Right lobe of liver (tissue), 6 donors: ENCODE measurements around the gene HMGB2. TPM values are rescaled to one million over a fixed set of nuclear protein-coding genes. Genes with fewer than 3 reads are reported as not detected.

ENCODE experiments used
- ATAC-seq, 4 donors: fragments of 200-7000 bp; cut with Tn5 transposase; one replicate each; pipeline ENCODE4 v1.9.1; 2020; ENCODE audit warnings: mild to moderate bottlenecking in 4 of 4, moderate library complexity in 4 of 4
- DNase-seq, 3 donors: peaks; one replicate each; pipeline ENCODE4 v3.0.0-alpha.2; 2020
- H3K27ac ChIP-seq, 3 donors: fragments of 200-600 bp; one replicate each; pipeline ENCODE4 v1.8.0; 2022
- H3K27me3 ChIP-seq, 2 donors: fragments of 200-600 bp; one replicate each; pipeline ENCODE4 v1.8.0; 2022
- H3K36me3 ChIP-seq, 4 donors: fragments of 200-600 bp; sonication (generic) in 1 of 4; one replicate each; pipeline versions ENCODE4 v1.5.1 to v1.8.0; 2017 to 2022; ENCODE audit warnings: control low read depth in 1 of 4
- H3K4me1 ChIP-seq, 4 donors: fragments of 200-600 bp; sonication (generic) in 1 of 4; one replicate each; pipeline versions ENCODE4 v1.5.1 to v1.8.0; 2017 to 2022; ENCODE audit warnings: control low read depth in 1 of 4
- H3K4me3 ChIP-seq, 3 donors: fragments of 200-600 bp; one replicate each; pipeline ENCODE4 v1.8.0; 2022
- H3K9me3 ChIP-seq, 4 donors: fragments of 200-600 bp; sonication (generic) in 1 of 4; one replicate each; pipeline versions ENCODE4 v1.5.1 to v1.8.0; 2017 to 2022; ENCODE audit warnings: control low read depth in 1 of 4
- POLR2A ChIP-seq: fragments of 450-650 bp; IDR thresholded peaks from one replicate; pipeline ENCODE4 v1.6.1; 2017; ENCODE audit warnings: antibody characterized with exemption, mild to moderate bottlenecking
- WGBS: methylation state at CpG from one replicate; pipeline ENCODE4 v1.1.6; 2018; ENCODE audit warnings: low coverage, low lambda C conversion rate; ENCODE audit not compliant: insufficient coverage; ENCODE audit errors: missing lambda C conversion rate; 5-methylcytosine and 5-hydroxymethylcytosine counted together
- intact Hi-C, 2 donors: fragments of 100-400 bp; cut with DNase I; formaldehyde crosslinking; loops; one replicate each; pipeline versions ENCODE4 v1.11.2 to v1.14.1; 2022
- total RNA-seq, 6 experiments: library from RNA; depleted of rRNA in 2 of 6; stranded (reverse); fragments of >200 nt in 2 of 6; fragmentation: NEBNext Ultra II Directional in 3 of 6; extraction: Animal tissue kit (Norgen Biotek cat#: 25700) in 3 of 6; gene quantifications; one replicate each; pipeline versions ENCODE4 v1.1.0 to v1.2.4, GENCODE V29; 2016 to 2023
- TF ChIP-seq, protein P1 (sequence below), 4 donors: fragments of 200-600 bp in 3 of 4; fragments of 450-650 bp in 1 of 4; IDR thresholded peaks; one replicate each; pipeline versions ENCODE4 v1.5.1 to v1.8.0; 2016 to 2022; ENCODE audit warnings: antibody characterized with exemption in 4 of 4, mild to moderate bottlenecking in 2 of 4
- donor health status: DM: no; HTN: yes; CAD: no.
- donor health status: DM: no; HTN: no; CAD: no.
- donor health status: DM: no; HTN: no; CAD: no.
- donor health status: DM: no; HTN: yes; CAD: no.
- donor health status: DM: no; HTN: yes; CAD: no.

The HMGB2 gene
- total RNA-seq, 6 experiments from 2014 or later: 6.1 to 13.5 (median 9.2) TPM

GRCh38 chr4:173317004-173317403, 17.2 kb downstream of the HMGB2 start:
- Histone ChIP-seq H3K4me3 (no peak overlapping the region), H3K36me3 (no peaks in the 10 kb centered on the region), H3K4me1 (peaks cover 0 to 5% (median 0%) of the 10 kb centered on the region in 4 donors), H3K9me3 (no peaks in the 10 kb centered on the region), H3K27me3 (no peaks in the 10 kb centered on the region), H3K27ac (no peak overlapping the region)
- no peak for ATAC-seq
- intact Hi-C loops: no loop called here
- WGBS: 70% methylated on average over 3 of the region's 3 CpGs
- DNase-seq: no peak
- TF ChIP-seq, protein P1, sequence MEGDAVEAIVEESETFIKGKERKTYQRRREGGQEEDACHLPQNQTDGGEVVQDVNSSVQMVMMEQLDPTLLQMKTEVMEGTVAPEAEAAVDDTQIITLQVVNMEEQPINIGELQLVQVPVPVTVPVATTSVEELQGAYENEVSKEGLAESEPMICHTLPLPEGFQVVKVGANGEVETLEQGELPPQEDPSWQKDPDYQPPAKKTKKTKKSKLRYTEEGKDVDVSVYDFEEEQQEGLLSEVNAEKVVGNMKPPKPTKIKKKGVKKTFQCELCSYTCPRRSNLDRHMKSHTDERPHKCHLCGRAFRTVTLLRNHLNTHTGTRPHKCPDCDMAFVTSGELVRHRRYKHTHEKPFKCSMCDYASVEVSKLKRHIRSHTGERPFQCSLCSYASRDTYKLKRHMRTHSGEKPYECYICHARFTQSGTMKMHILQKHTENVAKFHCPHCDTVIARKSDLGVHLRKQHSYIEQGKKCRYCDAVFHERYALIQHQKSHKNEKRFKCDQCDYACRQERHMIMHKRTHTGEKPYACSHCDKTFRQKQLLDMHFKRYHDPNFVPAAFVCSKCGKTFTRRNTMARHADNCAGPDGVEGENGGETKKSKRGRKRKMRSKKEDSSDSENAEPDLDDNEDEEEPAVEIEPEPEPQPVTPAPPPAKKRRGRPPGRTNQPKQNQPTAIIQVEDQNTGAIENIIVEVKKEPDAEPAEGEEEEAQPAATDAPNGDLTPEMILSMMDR (IDR thresholded peaks at IDR 0.05): no peak
- no peak for TF ChIP-seq POLR2A

- no peak for DNase-seq
- no peaks in the 10 kb centered on the region for H3K9me3 ChIP-seq
- H3K4me3 ChIP-seq: no peak overlapping the region
- no peaks in the 10 kb centered on the region for H3K36me3 ChIP-seq
- no peaks in the 10 kb centered on the region for H3K27me3 ChIP-seq
- TF ChIP-seq, protein P1 (IDR thresholded peaks at IDR 0.05): no peak
- no peak for TF ChIP-seq POLR2A
- H3K27ac ChIP-seq: no peak overlapping the region
- 59% methylated on average over 2 of the region's 2 CpGs for WGBS
- intact Hi-C loops: no loop called here
- ATAC-seq: peak in 1 of 4 donors; percentile 7
- peaks cover 0 to 5% (median 0%) of the 10 kb centered on the region in 4 donors for H3K4me1 ChIP-seq
Observed at GRCh38 chr4:173316060-173316459, 18.1 kb downstream of the HMGB2 start.

DNA sequence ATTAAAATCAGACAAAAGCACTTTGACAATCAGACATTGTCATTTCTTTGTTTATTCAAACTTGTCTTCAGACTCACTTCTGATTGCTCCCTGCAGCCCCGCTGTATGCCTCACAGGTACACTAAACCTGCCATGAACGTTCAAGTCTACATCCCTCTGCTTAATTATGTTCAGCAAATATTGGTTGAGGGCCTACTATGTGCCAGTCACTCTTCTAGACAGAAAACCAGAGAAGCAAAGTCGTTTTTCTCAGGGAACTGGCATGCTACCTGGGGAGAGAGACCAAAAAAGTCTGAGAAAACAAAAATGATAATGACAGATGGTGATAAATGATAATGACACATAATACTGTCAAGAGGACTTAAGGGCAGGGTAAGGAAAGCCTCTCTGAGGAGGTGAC, 19.4 kb downstream of the HMGB2 start:
- H3K36me3 ChIP-seq: no peaks in the 10 kb centered on the region
- ATAC-seq (no peak), DNase-seq (no peak)
- no peaks in the 10 kb centered on the region for H3K27me3 ChIP-seq
- peaks cover 0 to 5% (median 0%) of the 10 kb centered on the region in 4 donors for H3K4me1 ChIP-seq
- TF ChIP-seq POLR2A: no peak
- TF ChIP-seq, protein P1 (IDR thresholded peaks at IDR 0.05): no peak
- H3K27ac ChIP-seq: no peak overlapping the region
- intact Hi-C loops: no loop called here
- WGBS: 87% methylated on average over 3 of the region's 3 CpGs
- no peak overlapping the region for H3K4me3 ChIP-seq
- H3K9me3 ChIP-seq: no peaks in the 10 kb centered on the region

- intact Hi-C loops: no loop called here
- DNase-seq (no peak), ATAC-seq (no peak)
- Histone ChIP-seq H3K4me1 (no peaks in the 10 kb centered on the region), H3K36me3 (no peaks in the 10 kb centered on the region), H3K4me3 (no peak overlapping the region), H3K9me3 (no peaks in the 10 kb centered on the region), H3K27ac (no peak overlapping the region), H3K27me3 (no peaks in the 10 kb centered on the region)
- WGBS: 82% methylated on average over 4 of the region's 4 CpGs
- no peak for TF ChIP-seq POLR2A
- TF ChIP-seq, protein P1 (IDR thresholded peaks at IDR 0.05): no peak
Observed at GRCh38 chr4:173311368-173311767, 22.8 kb downstream of the HMGB2 start.

GRCh38 chr4:173307778-173308177, 26.4 kb downstream of the HMGB2 start:
- H3K27me3 ChIP-seq: no peaks in the 10 kb centered on the region
- WGBS: 85% methylated on average over 3 of the region's 3 CpGs
- intact Hi-C loops: no loop called here
- no peak for TF ChIP-seq POLR2A
- TF ChIP-seq, protein P1 (IDR thresholded peaks at IDR 0.05): no peak
- ATAC-seq (no peak), DNase-seq (no peak)
- H3K36me3 ChIP-seq: no peaks in the 10 kb centered on the region
- no peak overlapping the region for H3K27ac ChIP-seq
- no peaks in the 10 kb centered on the region for H3K9me3 ChIP-seq
- H3K4me1 ChIP-seq: no peaks in the 10 kb centered on the region
- no peak overlapping the region for H3K4me3 ChIP-seq
